ENCODE measurements around the gene RACGAP1. TPM values are rescaled to one million over a fixed set of nuclear protein-coding genes. Genes with fewer than 3 reads are reported as not detected.

The RACGAP1 gene
- polyA plus RNA-seq, 4 donors, result 3.5 to 25.9 (median 14.4) TPM

- WGBS, 3 donors, result 78 to 86% (median 86%) methylated on average over 6 of the region's 6 CpGs
- H3K27me3 ChIP-seq (ENCODE audit: control insufficient read depth in 3 of 3, insufficient read depth in 3 of 3, low read length in 3 of 3), result peaks cover 3 to 84% (median 44%) of the 10 kb centered on the region in 3 donors
- no peak for FAIRE-seq
Measured at GRCh38 chr12:49956663-49957569, 68.4 kb downstream of the RACGAP1 start.

GRCh38 chr12:49955899-49956662, 69.2 kb downstream of the RACGAP1 start:
- 54 to 61% (median 56%) methylated on average over 13 of the region's 13 CpGs for WGBS, 3 donors
- no peaks in the 10 kb centered on the region for H3K36me3 ChIP-seq (ENCODE audit: control insufficient read depth in 3 of 3, insufficient read depth in 2 of 3, low read depth in 1 of 3, low read length in 3 of 3)

More at GRCh38 chr12:49956663-49957569, 68.4 kb downstream of the RACGAP1 start:
- H3K9me3 ChIP-seq (ENCODE audit: control insufficient read depth in 2 of 2, insufficient read depth in 1 of 2, low read depth in 1 of 2, low read length in 1 of 2), result no peaks in the 10 kb centered on the region
- H3K4me1 ChIP-seq (ENCODE audit: control insufficient read depth in 3 of 3, insufficient read depth in 2 of 3, low read depth in 1 of 3, low read length in 2 of 3), result peaks cover 0 to 2% (median 0%) of the 10 kb centered on the region in 3 donors
- DNase-seq, result no peak
- no peak overlapping the region for H3K27ac ChIP-seq (ENCODE audit: low read depth in 1 of 3, low read length in 2 of 3)
- no peak overlapping the region for H3K4me3 ChIP-seq (ENCODE audit: low read depth in 1 of 3, low read length in 3 of 3)
- no peaks in the 10 kb centered on the region for H3K36me3 ChIP-seq (ENCODE audit: control insufficient read depth in 3 of 3, insufficient read depth in 2 of 3, low read depth in 1 of 3, low read length in 3 of 3)

GRCh38 chr12:49954863-49955830, 70.1 kb downstream of the RACGAP1 start:
- Histone ChIP-seq H3K4me3 (ENCODE audit: low read depth in 1 of 3, low read length in 3 of 3) (no peak overlapping the region), H3K9me3 (ENCODE audit: control insufficient read depth in 2 of 2, insufficient read depth in 1 of 2, low read depth in 1 of 2, low read length in 1 of 2) (no peaks in the 10 kb centered on the region), H3K27me3 (ENCODE audit: control insufficient read depth in 3 of 3, insufficient read depth in 3 of 3, low read length in 3 of 3) (peaks cover 0 to 70% (median 35%) of the 10 kb centered on the region in 3 donors), H3K36me3 (ENCODE audit: control insufficient read depth in 3 of 3, insufficient read depth in 2 of 3, low read depth in 1 of 3, low read length in 3 of 3) (no peaks in the 10 kb centered on the region), H3K4me1 (ENCODE audit: control insufficient read depth in 3 of 3, insufficient read depth in 2 of 3, low read depth in 1 of 3, low read length in 2 of 3) (peaks cover 0 to 2% (median 0%) of the 10 kb centered on the region in 3 donors), H3K27ac (ENCODE audit: low read depth in 1 of 3, low read length in 2 of 3) (no peak overlapping the region)
- FAIRE-seq (no peak), DNase-seq (no peak)
- 35 to 55% (median 51%) methylated on average over 49 to 53 of the region's 53 CpGs for WGBS, 3 donors

More at GRCh38 chr12:49955899-49956662, 69.2 kb downstream of the RACGAP1 start:
- Histone ChIP-seq H3K4me3 (ENCODE audit: low read depth in 1 of 3, low read length in 3 of 3) (no peak overlapping the region), H3K9me3 (ENCODE audit: control insufficient read depth in 2 of 2, insufficient read depth in 1 of 2, low read depth in 1 of 2, low read length in 1 of 2) (no peaks in the 10 kb centered on the region), H3K27me3 (ENCODE audit: control insufficient read depth in 3 of 3, insufficient read depth in 3 of 3, low read length in 3 of 3) (peaks cover 0 to 79% (median 44%) of the 10 kb centered on the region in 3 donors), H3K27ac (ENCODE audit: low read depth in 1 of 3, low read length in 2 of 3) (no peak overlapping the region), H3K4me1 (ENCODE audit: control insufficient read depth in 3 of 3, insufficient read depth in 2 of 3, low read depth in 1 of 3, low read length in 2 of 3) (peaks cover 0 to 2% (median 0%) of the 10 kb centered on the region in 3 donors)
- DNase-seq (no peak), FAIRE-seq (no peak)

- Histone ChIP-seq H3K27me3 (ENCODE audit: control insufficient read depth in 3 of 3, insufficient read depth in 3 of 3, low read length in 3 of 3) (peaks cover 0 to 61% (median 28%) of the 10 kb centered on the region in 3 donors), H3K36me3 (ENCODE audit: control insufficient read depth in 3 of 3, insufficient read depth in 2 of 3, low read depth in 1 of 3, low read length in 3 of 3) (no peaks in the 10 kb centered on the region), H3K4me3 (ENCODE audit: low read depth in 1 of 3, low read length in 3 of 3) (no peak overlapping the region), H3K9me3 (ENCODE audit: control insufficient read depth in 2 of 2, insufficient read depth in 1 of 2, low read depth in 1 of 2, low read length in 1 of 2) (no peaks in the 10 kb centered on the region), H3K27ac (ENCODE audit: low read depth in 1 of 3, low read length in 2 of 3) (no peak overlapping the region), H3K4me1 (ENCODE audit: control insufficient read depth in 3 of 3, insufficient read depth in 2 of 3, low read depth in 1 of 3, low read length in 2 of 3) (no peaks in the 10 kb centered on the region)
- FAIRE-seq, result no peak
- no peak for DNase-seq
- 72 to 78% (median 76%) methylated on average over 18 to 21 of the region's 21 CpGs for WGBS, 3 donors
Measured at GRCh38 chr12:49953961-49954846, 71.1 kb downstream of the RACGAP1 start.

GRCh38 chr12:49953151-49953550, 72.1 kb downstream of the RACGAP1 start:
- 67 to 84% (median 75%) methylated on average over 4 of the region's 4 CpGs for WGBS, 3 donors
- Histone ChIP-seq H3K27ac (ENCODE audit: low read depth in 1 of 3, low read length in 2 of 3) (no peak overlapping the region), H3K9me3 (ENCODE audit: control insufficient read depth in 2 of 2, insufficient read depth in 1 of 2, low read depth in 1 of 2, low read length in 1 of 2) (no peaks in the 10 kb centered on the region), H3K4me1 (ENCODE audit: control insufficient read depth in 3 of 3, insufficient read depth in 2 of 3, low read depth in 1 of 3, low read length in 2 of 3) (no peaks in the 10 kb centered on the region), H3K27me3 (ENCODE audit: control insufficient read depth in 3 of 3, insufficient read depth in 3 of 3, low read length in 3 of 3) (peaks cover 0 to 50% (median 24%) of the 10 kb centered on the region in 3 donors), H3K4me3 (ENCODE audit: low read depth in 1 of 3, low read length in 3 of 3) (no peak overlapping the region), H3K36me3 (ENCODE audit: control insufficient read depth in 3 of 3, insufficient read depth in 2 of 3, low read depth in 1 of 3, low read length in 3 of 3) (no peaks in the 10 kb centered on the region)
- no peak for FAIRE-seq
- DNase-seq, result no peak

GRCh38 chr12:49952391-49953055, 72.8 kb downstream of the RACGAP1 start:
- FAIRE-seq (no peak), DNase-seq (no peak)
- H3K36me3 ChIP-seq (ENCODE audit: control insufficient read depth in 3 of 3, insufficient read depth in 2 of 3, low read depth in 1 of 3, low read length in 3 of 3), result no peaks in the 10 kb centered on the region
- H3K4me1 ChIP-seq (ENCODE audit: control insufficient read depth in 3 of 3, insufficient read depth in 2 of 3, low read depth in 1 of 3, low read length in 2 of 3), result no peaks in the 10 kb centered on the region
- no peak overlapping the region for H3K4me3 ChIP-seq (ENCODE audit: low read depth in 1 of 3, low read length in 3 of 3)
- peaks cover 0 to 44% (median 24%) of the 10 kb centered on the region in 3 donors for H3K27me3 ChIP-seq (ENCODE audit: control insufficient read depth in 3 of 3, insufficient read depth in 3 of 3, low read length in 3 of 3)
- 5 to 61% (median 14%) methylated on average over 1 of the region's 1 CpG for WGBS, 3 donors
- no peak overlapping the region for H3K27ac ChIP-seq (ENCODE audit: low read depth in 1 of 3, low read length in 2 of 3)
- no peaks in the 10 kb centered on the region for H3K9me3 ChIP-seq (ENCODE audit: control insufficient read depth in 2 of 2, insufficient read depth in 1 of 2, low read depth in 1 of 2, low read length in 1 of 2)

Data from small intestine (tissue), 7 donors.